Measurements from ENCODE around the gene GLYR1. TPM values are rescaled to one million over a fixed set of nuclear protein-coding genes. Genes with fewer than 3 reads are reported as not detected.

GLYR1 gene
- total and polyA plus RNA-seq, 2 experiments from 2014 or later = 59.9 to 105 TPM

DNA sequence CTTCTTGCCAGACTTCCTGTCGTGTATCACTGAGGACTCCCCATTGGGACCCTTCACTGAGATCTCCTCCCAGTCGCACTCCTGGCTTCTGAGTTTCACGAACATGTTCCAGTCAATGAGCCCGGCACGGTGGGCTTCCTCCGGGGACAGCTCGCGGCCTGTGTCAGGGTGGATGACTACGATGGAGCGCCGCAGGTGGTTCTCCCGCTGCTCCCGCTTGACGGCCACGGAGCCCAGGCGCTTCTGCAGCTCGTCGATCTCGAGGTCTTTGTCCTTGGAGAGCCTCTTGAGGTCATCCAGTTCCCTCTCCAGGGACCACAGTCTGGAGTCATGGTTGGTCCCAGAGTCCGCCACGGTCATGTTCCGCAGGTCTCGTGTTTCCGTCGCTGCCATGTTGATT is 36.4 kb upstream of the GLYR1 start:
- peaks cover 86% of the 10 kb centered on the region for H3K36me3 Mint-ChIP-seq (ENCODE audit: low read depth)
- peaks cover 9% of the 10 kb centered on the region for H3K27me3 Mint-ChIP-seq (ENCODE audit: insufficient read depth, low read depth, poor library complexity)
- H3K4me3 Mint-ChIP-seq = no peak overlapping the region
- no peaks in the 10 kb centered on the region; the same call in 2 of the 3 replicates for H3K4me1 Mint-ChIP-seq
- Histone ChIP-seq H3K27me3 (ENCODE audit: insufficient read depth) (no peaks in the 10 kb centered on the region), H3K4me1 (ENCODE audit: insufficient read depth) (no peaks in the 10 kb centered on the region), H2AFZ (no peak overlapping the region), H3K4me2 (no peak overlapping the region), H3F3A (replicated peaks; ENCODE audit: low read depth) (0 out of 2 replicates have a peak, but pooled peaks cover 4% of the 10 kb centered on the region), H3K27ac (ENCODE audit: low read depth) (no peak overlapping the region), H3K4me3 (no peak overlapping the region), H3K9me2 (ENCODE audit: insufficient read depth) (no peaks in the 10 kb centered on the region), H3K36me3 (ENCODE audit: insufficient read depth) (peaks cover 46% of the 10 kb centered on the region), H3K79me2 (replicated peaks; ENCODE audit: insufficient read depth) (no peaks in the 10 kb centered on the region), H4K20me1 (replicated peaks; ENCODE audit: insufficient read depth) (no peaks in the 10 kb centered on the region; the same call in 1 of the 2 replicates)
- H3K9me3 Mint-ChIP-seq = no peaks in the 10 kb centered on the region; the same call in 1 of the 3 replicates
- no peak for ATAC-seq
- no peak overlapping the region for H3K27ac Mint-ChIP-seq
- TF ChIP-seq NANOG (IDR thresholded peaks at IDR 0.05; ENCODE audit: borderline replicate concordance) (no peak), JUNB (IDR thresholded peaks at IDR 0.05; ENCODE audit: unreplicated experiment) (no peak), STAT1 (IDR thresholded peaks at IDR 0.05; ENCODE audit: unreplicated experiment) (no peak), ZNF462 (CRISPR knock-in tag; IDR thresholded peaks at IDR 0.05) (no peak), EZH2 (IDR thresholded peaks at IDR 0.05; ENCODE audit: low read depth, unreplicated experiment) (no peak), ETS1 (IDR thresholded peaks at IDR 0.05) (no peak), ZNF331 (CRISPR knock-in tag; IDR thresholded peaks at IDR 0.05; ENCODE audit: low read depth) (no peak)
- TF ChIP-seq, protein P1, sequence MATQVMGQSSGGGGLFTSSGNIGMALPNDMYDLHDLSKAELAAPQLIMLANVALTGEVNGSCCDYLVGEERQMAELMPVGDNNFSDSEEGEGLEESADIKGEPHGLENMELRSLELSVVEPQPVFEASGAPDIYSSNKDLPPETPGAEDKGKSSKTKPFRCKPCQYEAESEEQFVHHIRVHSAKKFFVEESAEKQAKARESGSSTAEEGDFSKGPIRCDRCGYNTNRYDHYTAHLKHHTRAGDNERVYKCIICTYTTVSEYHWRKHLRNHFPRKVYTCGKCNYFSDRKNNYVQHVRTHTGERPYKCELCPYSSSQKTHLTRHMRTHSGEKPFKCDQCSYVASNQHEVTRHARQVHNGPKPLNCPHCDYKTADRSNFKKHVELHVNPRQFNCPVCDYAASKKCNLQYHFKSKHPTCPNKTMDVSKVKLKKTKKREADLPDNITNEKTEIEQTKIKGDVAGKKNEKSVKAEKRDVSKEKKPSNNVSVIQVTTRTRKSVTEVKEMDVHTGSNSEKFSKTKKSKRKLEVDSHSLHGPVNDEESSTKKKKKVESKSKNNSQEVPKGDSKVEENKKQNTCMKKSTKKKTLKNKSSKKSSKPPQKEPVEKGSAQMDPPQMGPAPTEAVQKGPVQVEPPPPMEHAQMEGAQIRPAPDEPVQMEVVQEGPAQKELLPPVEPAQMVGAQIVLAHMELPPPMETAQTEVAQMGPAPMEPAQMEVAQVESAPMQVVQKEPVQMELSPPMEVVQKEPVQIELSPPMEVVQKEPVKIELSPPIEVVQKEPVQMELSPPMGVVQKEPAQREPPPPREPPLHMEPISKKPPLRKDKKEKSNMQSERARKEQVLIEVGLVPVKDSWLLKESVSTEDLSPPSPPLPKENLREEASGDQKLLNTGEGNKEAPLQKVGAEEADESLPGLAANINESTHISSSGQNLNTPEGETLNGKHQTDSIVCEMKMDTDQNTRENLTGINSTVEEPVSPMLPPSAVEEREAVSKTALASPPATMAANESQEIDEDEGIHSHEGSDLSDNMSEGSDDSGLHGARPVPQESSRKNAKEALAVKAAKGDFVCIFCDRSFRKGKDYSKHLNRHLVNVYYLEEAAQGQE (IDR thresholded peaks at IDR 0.05; ENCODE audit: unreplicated experiment) = no peak
- no peak for DNase-seq (ENCODE audit: low spot score)

Measured in GM23338 (cell line).